ENCODE measurements around the gene INTS7.
"Not testable (repeated sequence)": the region's sequence is repeated elsewhere in the genome, so short reads cannot be mapped to it uniquely, and the experiment has no call there.

INTS7 gene

GRCh38 chr1:211985556-211986264, 49.6 kb downstream of the INTS7 start:
- in situ Hi-C loops (cut with HindIII; ENCODE audit: low sequenced_read_pairs) = no loop called here

GRCh38 chr1:211978596-211978995, 56.8 kb downstream of the INTS7 start:
- in situ Hi-C loops (cut with HindIII; ENCODE audit: low sequenced_read_pairs) = no loop called here

GRCh38 chr1:211975152-211975941, 60.0 kb downstream of the INTS7 start:
- in situ Hi-C loops (cut with HindIII; ENCODE audit: low sequenced_read_pairs) = no loop called here

- in situ Hi-C loops (cut with HindIII; ENCODE audit: low sequenced_read_pairs) = no loop called here
Observed at GRCh38 chr1:211973541-211973940, 61.8 kb downstream of the INTS7 start.

- in situ Hi-C loops (cut with HindIII; ENCODE audit: low sequenced_read_pairs) = no loop called here
Observed at GRCh38 chr1:211968200-211968834, 67.0 kb downstream of the INTS7 start.

- in situ Hi-C loops (cut with HindIII; ENCODE audit: low sequenced_read_pairs) = no loop called here
Observed at GRCh38 chr1:211967704-211968103, 67.7 kb downstream of the INTS7 start.

GRCh38 chr1:211965108-211965805, 70.1 kb downstream of the INTS7 start:
- in situ Hi-C loops (cut with HindIII; ENCODE audit: low sequenced_read_pairs) = no loop called here

- in situ Hi-C loops (cut with HindIII; ENCODE audit: low sequenced_read_pairs) = no loop called here
Observed at GRCh38 chr1:211959680-211960079, 75.7 kb downstream of the INTS7 start.

- in situ Hi-C loops (cut with HindIII; ENCODE audit: low sequenced_read_pairs) = no loop called here
Observed at GRCh38 chr1:211959221-211959620, 76.1 kb downstream of the INTS7 start.

GRCh38 chr1:211954028-211954427, 81.3 kb downstream of the INTS7 start:
- in situ Hi-C loops (cut with HindIII; ENCODE audit: low sequenced_read_pairs) = not testable (repeated sequence)

GRCh38 chr1:211953543-211953942, 81.8 kb downstream of the INTS7 start:
- in situ Hi-C loops (cut with HindIII; ENCODE audit: low sequenced_read_pairs) = not testable (repeated sequence)

GRCh38 chr1:211952299-211952698, 83.1 kb downstream of the INTS7 start:
- in situ Hi-C loops (cut with HindIII; ENCODE audit: low sequenced_read_pairs) = no loop called here

- in situ Hi-C loops (cut with HindIII; ENCODE audit: low sequenced_read_pairs) = no loop called here
Observed at GRCh38 chr1:211951856-211952255, 83.5 kb downstream of the INTS7 start.

GRCh38 chr1:211948377-211948776, 87.0 kb downstream of the INTS7 start:
- in situ Hi-C loops (cut with HindIII; ENCODE audit: low sequenced_read_pairs) = no loop called here

GRCh38 chr1:211947396-211948295, 87.7 kb downstream of the INTS7 start:
- in situ Hi-C loops (cut with HindIII; ENCODE audit: low sequenced_read_pairs) = no loop called here

- in situ Hi-C loops (cut with HindIII; ENCODE audit: low sequenced_read_pairs) = no loop called here
Observed at GRCh38 chr1:211944733-211945500, 90.4 kb downstream of the INTS7 start.

- in situ Hi-C loops (cut with HindIII; ENCODE audit: low sequenced_read_pairs) = no loop called here
Observed at GRCh38 chr1:211942583-211942982, 92.8 kb downstream of the INTS7 start.

GRCh38 chr1:211939876-211940468, 95.4 kb downstream of the INTS7 start:
- in situ Hi-C loops (cut with HindIII; ENCODE audit: low sequenced_read_pairs) = no loop called here

- in situ Hi-C loops (cut with HindIII; ENCODE audit: low sequenced_read_pairs) = no loop called here
Observed at GRCh38 chr1:211938561-211938997, 96.8 kb downstream of the INTS7 start.

Measured in DLD1 (cell line).